Measurements from ENCODE around the gene DBNDD1. TPM values are rescaled to one million over a fixed set of nuclear protein-coding genes. Genes with fewer than 3 reads are reported as not detected.

DBNDD1 gene
- total RNA-seq, 4 donors from 2014 or later, result 7.4 to 12.8 (median 10.3) TPM

DNA sequence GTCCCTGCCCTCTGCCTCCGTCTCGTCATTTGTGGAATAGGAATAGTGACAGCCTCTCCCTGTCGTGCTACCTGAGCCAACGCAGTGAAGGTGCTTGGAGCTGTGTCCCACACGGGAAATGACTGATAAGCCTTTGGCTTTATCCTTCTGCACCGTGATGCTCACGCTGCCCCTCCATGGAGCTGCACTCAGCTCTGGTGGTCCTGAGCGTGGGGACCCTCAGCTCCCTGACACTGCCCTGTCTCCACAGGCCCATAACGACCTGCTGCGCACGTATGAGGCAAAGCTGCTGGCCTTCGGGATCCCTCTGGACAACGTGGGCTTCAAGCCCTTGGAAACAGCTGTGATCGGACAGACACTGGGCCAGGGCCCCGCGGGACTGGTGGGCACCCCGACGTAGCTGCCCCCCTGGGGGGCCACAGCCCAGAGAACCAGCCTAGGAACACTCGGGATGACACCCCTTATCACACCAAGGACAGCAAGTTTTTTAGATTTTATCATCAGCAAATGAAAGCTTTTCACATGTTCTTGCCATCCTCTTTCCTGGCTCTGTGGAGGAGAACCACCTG lies 23.8 kb upstream of the DBNDD1 start:
- WGBS, 2 donors, result 84 to 89% methylated on average over 15 to 18 of the region's 19 CpGs
- intact Hi-C loops (cut with DNase I), result no loop called here
- TF ChIP-seq, protein P1, sequence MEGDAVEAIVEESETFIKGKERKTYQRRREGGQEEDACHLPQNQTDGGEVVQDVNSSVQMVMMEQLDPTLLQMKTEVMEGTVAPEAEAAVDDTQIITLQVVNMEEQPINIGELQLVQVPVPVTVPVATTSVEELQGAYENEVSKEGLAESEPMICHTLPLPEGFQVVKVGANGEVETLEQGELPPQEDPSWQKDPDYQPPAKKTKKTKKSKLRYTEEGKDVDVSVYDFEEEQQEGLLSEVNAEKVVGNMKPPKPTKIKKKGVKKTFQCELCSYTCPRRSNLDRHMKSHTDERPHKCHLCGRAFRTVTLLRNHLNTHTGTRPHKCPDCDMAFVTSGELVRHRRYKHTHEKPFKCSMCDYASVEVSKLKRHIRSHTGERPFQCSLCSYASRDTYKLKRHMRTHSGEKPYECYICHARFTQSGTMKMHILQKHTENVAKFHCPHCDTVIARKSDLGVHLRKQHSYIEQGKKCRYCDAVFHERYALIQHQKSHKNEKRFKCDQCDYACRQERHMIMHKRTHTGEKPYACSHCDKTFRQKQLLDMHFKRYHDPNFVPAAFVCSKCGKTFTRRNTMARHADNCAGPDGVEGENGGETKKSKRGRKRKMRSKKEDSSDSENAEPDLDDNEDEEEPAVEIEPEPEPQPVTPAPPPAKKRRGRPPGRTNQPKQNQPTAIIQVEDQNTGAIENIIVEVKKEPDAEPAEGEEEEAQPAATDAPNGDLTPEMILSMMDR (IDR thresholded peaks at IDR 0.05), result no peak
- no peak for TF ChIP-seq POLR2A (IDR thresholded peaks at IDR 0.05)
- DNase-seq, result no peak
- Histone ChIP-seq H3K4me1 (peaks cover 11 to 19% of the 10 kb centered on the region in 2 donors), H3K27me3 (no peaks in the 10 kb centered on the region), H3K9me3 (no peaks in the 10 kb centered on the region), H3K4me3 (replicated peaks in 1 of 3) (no peak overlapping the region), H3K36me3 (peaks cover 43% of the 10 kb centered on the region in 2 donors), H3K27ac (no peak overlapping the region)

DNA sequence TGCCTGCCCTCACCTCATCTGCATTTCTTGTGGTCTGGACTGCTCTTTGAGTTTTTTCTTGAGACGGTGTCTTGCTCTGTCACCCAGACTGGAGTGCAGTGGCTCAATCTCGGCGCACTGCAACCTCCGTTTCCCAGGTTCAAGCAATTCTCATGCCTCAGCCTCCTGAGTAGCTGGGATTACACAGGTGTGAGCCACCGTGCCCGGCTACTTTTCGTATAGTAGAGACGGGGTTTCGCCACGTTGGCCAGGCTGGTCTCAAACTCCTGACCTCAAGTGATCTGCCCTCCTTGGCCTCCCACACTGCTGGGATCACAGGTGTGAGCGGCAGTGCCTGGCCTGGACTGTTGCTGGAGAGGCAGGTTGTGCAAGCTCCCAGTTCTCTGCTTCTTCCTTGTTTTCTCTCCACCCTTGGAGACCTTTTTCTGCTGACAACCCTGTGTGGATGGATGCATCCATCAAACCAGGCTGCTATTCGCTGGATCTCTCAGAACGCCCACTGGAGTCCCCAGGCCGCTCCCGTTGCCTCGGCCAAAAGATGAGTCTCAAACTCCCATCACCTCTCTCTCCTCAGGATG lies 22.7 kb upstream of the DBNDD1 start:
- H3K4me1 ChIP-seq, result peaks cover 6 to 13% of the 10 kb centered on the region in 2 donors
- no peak overlapping the region for H3K27ac ChIP-seq
- no peak for TF ChIP-seq POLR2A (IDR thresholded peaks at IDR 0.05)
- TF ChIP-seq, protein P1 (IDR thresholded peaks at IDR 0.05), result no peak
- intact Hi-C loops (cut with DNase I), result no loop called here
- peaks cover 51 to 53% of the 10 kb centered on the region in 2 donors for H3K36me3 ChIP-seq
- WGBS, 2 donors, result 90 to 96% methylated on average over 16 of the region's 16 CpGs
- H3K27me3 ChIP-seq, result no peaks in the 10 kb centered on the region
- no peaks in the 10 kb centered on the region for H3K9me3 ChIP-seq
- DNase-seq, result no peak
- no peak overlapping the region for H3K4me3 ChIP-seq (replicated peaks in 1 of 3)

DNA sequence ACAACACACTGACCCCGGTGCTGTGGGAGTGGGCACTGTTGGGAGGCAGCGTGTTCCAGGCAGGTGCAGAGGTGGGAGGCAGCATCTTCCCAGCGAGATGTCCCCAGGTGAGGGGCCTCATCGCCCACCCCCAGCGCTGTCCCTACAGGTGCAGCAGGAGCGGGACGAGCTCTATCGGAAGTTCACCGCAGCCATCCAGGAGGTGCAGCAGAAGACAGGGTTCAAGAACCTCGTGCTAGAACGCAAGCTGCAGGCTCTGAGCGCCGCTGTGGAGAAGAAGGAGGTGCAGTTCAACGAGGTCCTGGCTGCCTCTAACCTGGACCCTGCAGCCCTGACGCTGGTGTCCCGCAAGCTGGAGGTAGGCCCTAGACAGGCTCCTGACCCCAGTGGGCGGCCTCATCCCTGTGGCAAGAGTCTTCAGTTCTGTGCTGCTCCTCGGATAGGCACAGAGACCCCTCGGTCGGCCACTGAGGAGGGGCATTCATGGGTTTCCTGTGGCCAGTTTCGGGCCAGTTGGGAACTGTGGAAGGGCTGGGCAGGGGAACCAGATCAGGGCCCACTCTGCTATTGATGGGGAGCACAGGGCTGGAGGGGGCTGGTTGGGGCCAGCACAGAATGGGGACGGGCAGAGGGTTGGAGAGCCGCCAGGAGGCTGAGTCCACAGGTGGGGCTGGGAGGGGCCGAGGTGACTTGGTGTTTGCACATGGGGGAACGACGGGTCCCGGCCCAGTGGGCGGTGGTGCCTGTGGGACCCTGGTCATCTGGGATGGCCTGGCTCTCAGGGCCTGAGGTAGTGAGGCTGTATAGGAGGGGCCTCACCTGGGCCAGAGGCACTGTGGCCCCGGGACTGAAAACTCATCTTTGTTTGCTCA lies 21.1 kb upstream of the DBNDD1 start:
- H3K27ac ChIP-seq, result no peak overlapping the region
- DNase-seq, result no peak
- intact Hi-C loops (cut with DNase I), result no loop called here
- H3K27me3 ChIP-seq, result no peaks in the 10 kb centered on the region
- WGBS, 2 donors, result 91 to 95% methylated on average over 9 to 28 of the region's 29 CpGs
- no peak for TF ChIP-seq POLR2A (IDR thresholded peaks at IDR 0.05)
- TF ChIP-seq, protein P1 (IDR thresholded peaks at IDR 0.05), result no peak
- no peak overlapping the region for H3K4me3 ChIP-seq (replicated peaks in 1 of 3)
- peaks cover 66 to 67% of the 10 kb centered on the region in 2 donors for H3K36me3 ChIP-seq
- H3K9me3 ChIP-seq, result no peaks in the 10 kb centered on the region
- H3K4me1 ChIP-seq, result peaks cover 0 to 6% of the 10 kb centered on the region in 2 donors

DNA sequence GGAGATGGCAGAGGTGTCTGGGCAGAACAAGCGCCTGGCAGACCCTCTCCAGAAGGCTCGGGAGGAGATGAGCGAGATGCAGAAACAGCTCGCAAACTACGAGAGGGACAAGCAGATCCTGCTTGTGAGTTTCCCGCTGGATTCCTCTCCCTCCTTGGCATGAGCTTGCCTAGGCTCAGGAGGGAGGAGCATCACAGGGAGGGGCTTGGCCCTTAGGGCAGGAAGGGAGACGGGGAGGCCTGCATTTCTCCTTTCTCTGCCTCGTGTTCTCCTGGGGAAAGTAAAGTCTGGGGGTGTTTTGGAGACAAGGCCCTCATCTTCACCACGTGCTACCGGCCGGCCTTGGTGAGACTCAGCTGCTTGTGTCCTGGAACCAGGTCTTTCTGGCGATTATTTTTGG lies 18.0 kb upstream of the DBNDD1 start:
- WGBS, 2 donors, result 80 to 87% methylated on average over 12 of the region's 12 CpGs
- H3K4me3 ChIP-seq (replicated peaks in 1 of 3), result no peak overlapping the region
- no peaks in the 10 kb centered on the region for H3K27me3 ChIP-seq
- intact Hi-C loops (cut with DNase I), result no loop called here
- no peak for DNase-seq
- no peak for TF ChIP-seq POLR2A (IDR thresholded peaks at IDR 0.05)
- TF ChIP-seq, protein P1 (IDR thresholded peaks at IDR 0.05), result no peak
- H3K27ac ChIP-seq, result no peak overlapping the region
- H3K36me3 ChIP-seq, result peaks cover 69 to 71% of the 10 kb centered on the region in 2 donors
- no peaks in the 10 kb centered on the region for H3K9me3 ChIP-seq
- no peaks in the 10 kb centered on the region for H3K4me1 ChIP-seq

DNA sequence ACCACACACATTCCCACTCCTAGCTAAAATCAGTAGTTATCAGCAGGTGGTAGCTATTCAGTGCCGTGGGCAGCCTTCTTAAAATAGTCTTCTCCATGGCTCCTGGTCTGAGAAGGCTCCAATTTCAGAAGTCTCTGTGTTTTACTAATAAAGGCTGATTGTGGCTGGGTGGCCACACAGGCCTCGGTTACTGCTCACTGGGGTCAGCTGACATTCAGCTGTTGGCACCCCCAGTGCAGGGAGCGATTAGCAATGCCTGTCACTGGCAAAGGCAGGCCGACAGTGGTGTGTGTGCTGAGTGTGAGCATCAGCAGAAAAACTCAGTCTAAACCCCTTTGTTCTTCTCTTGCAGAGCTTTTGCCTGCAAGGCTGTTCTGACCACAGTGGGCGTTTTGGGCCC lies 16.6 kb upstream of the DBNDD1 start:
- intact Hi-C loops (cut with DNase I), result no loop called here
- Histone ChIP-seq H3K36me3 (peaks cover 74 to 77% of the 10 kb centered on the region in 2 donors), H3K9me3 (no peaks in the 10 kb centered on the region), H3K27me3 (no peaks in the 10 kb centered on the region), H3K4me3 (replicated peaks in 1 of 3) (no peak overlapping the region), H3K27ac (no peak overlapping the region), H3K4me1 (no peaks in the 10 kb centered on the region)
- TF ChIP-seq, protein P1 (IDR thresholded peaks at IDR 0.05), result no peak
- no peak for TF ChIP-seq POLR2A (IDR thresholded peaks at IDR 0.05)
- 90 to 97% methylated on average over 4 to 5 of the region's 5 CpGs for WGBS, 2 donors
- DNase-seq, result no peak

Data from thyroid gland (tissue), 4 donors.